Gastroesophageal sphincter (tissue), 3 donors: ENCODE results near the gene RBFOX2.
"Not testable (repeated sequence)": the region's sequence is repeated elsewhere in the genome, so short reads cannot be mapped to it uniquely, and the experiment has no call there.

ENCODE experiments used
- EP300 ChIP-seq: sonication (generic); formaldehyde crosslinking; IDR thresholded peaks from one replicate; pipeline ENCODE4 v1.6.1; 2017; ENCODE audit warnings: antibody characterized with exemption, mild to moderate bottlenecking
- TF ChIP-seq, protein P1 (sequence below), 4 experiments: fragments of 200-600 bp in 2 of 4; fragments of 450-650 bp in 2 of 4; sonication (generic) in 1 of 4; IDR thresholded peaks; one replicate each; pipeline ENCODE4 v1.5.1; 2017 to 2019; ENCODE audit warnings: antibody characterized with exemption in 4 of 4, mild to moderate bottlenecking in 2 of 4, moderate library complexity in 2 of 4

DNA sequence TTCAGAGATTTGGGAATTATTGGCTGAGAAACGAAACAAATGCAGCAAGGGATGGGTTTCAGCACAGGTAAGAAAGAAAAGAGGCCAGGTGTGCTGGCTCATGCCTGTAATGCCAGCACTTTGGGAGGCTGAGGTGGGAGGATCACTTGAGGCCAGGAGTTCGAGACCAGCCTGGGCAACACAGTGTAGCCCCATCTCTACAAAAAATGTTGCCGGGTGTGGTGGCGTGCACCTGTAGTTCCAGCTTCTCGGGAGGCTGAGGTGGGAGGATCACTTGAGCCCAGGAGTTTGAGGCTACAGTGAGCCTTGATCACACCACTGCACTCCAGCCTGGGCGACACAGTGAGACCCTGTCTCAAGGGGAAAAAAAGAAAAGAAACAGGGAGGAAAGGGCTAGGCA, 290.7 kb downstream of the RBFOX2 start:
- TF ChIP-seq, protein P1, sequence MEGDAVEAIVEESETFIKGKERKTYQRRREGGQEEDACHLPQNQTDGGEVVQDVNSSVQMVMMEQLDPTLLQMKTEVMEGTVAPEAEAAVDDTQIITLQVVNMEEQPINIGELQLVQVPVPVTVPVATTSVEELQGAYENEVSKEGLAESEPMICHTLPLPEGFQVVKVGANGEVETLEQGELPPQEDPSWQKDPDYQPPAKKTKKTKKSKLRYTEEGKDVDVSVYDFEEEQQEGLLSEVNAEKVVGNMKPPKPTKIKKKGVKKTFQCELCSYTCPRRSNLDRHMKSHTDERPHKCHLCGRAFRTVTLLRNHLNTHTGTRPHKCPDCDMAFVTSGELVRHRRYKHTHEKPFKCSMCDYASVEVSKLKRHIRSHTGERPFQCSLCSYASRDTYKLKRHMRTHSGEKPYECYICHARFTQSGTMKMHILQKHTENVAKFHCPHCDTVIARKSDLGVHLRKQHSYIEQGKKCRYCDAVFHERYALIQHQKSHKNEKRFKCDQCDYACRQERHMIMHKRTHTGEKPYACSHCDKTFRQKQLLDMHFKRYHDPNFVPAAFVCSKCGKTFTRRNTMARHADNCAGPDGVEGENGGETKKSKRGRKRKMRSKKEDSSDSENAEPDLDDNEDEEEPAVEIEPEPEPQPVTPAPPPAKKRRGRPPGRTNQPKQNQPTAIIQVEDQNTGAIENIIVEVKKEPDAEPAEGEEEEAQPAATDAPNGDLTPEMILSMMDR (IDR thresholded peaks at IDR 0.05): not testable (repeated sequence)
- TF ChIP-seq EP300: not testable (repeated sequence)
